ENCODE data around the gene RAD21L1.

The RAD21L1 gene

GRCh38 chr20:1297486-1297885 lies 71.6 kb downstream of the RAD21L1 start:
- DNase-seq, result no peak

DNA sequence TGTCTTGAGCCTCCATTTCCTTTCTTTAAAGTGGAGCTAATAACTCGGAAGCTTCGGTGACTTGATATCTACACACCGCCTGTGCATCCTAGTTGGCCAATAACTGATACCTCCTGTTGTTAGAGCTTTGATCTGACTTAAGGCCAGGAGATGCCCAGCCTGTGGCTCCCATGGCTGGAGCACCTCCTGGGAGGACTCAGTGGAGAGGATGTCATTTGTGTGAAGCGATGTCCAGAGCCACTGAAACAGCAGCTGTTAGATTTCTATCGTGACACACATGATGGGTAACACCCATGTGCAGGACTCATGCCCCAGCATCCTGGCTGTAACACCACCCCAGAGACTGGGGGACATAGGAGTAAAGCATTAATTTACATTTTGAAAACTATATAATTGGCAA lies 72.3 kb downstream of the RAD21L1 start:
- DNase-seq, result no peak

GRCh38 chr20:1298888-1299511 lies 73.2 kb downstream of the RAD21L1 start:
- DNase-seq, result no peak

- peak in 1 of 4 experiments; percentile 3 for DNase-seq
Observed at GRCh38 chr20:1299522-1299921, 73.7 kb downstream of the RAD21L1 start.

GRCh38 chr20:1300083-1300840 lies 74.4 kb downstream of the RAD21L1 start:
- no peak for DNase-seq

GRCh38 chr20:1301031-1301529 lies 75.2 kb downstream of the RAD21L1 start:
- DNase-seq, result peak in 1 of 4 experiments; percentile 27

GRCh38 chr20:1302685-1303541 lies 77.1 kb downstream of the RAD21L1 start:
- DNase-seq, result no peak

- DNase-seq, result no peak
Observed at GRCh38 chr20:1304710-1305515, 79.1 kb downstream of the RAD21L1 start.
